HPDE6-E6E7 (cell line): ENCODE data around the gene SLX4IP.
A peak's percentile ranks its signal among the peaks of the same experiment; 100 is the strongest.

Experiments
- DNase-seq: peaks from one replicate; pipeline ENCODE4 v3.0.0; 2011; ENCODE audit warnings: missing footprints; ENCODE audit errors: extremely low spot score

The SLX4IP gene

DNA sequence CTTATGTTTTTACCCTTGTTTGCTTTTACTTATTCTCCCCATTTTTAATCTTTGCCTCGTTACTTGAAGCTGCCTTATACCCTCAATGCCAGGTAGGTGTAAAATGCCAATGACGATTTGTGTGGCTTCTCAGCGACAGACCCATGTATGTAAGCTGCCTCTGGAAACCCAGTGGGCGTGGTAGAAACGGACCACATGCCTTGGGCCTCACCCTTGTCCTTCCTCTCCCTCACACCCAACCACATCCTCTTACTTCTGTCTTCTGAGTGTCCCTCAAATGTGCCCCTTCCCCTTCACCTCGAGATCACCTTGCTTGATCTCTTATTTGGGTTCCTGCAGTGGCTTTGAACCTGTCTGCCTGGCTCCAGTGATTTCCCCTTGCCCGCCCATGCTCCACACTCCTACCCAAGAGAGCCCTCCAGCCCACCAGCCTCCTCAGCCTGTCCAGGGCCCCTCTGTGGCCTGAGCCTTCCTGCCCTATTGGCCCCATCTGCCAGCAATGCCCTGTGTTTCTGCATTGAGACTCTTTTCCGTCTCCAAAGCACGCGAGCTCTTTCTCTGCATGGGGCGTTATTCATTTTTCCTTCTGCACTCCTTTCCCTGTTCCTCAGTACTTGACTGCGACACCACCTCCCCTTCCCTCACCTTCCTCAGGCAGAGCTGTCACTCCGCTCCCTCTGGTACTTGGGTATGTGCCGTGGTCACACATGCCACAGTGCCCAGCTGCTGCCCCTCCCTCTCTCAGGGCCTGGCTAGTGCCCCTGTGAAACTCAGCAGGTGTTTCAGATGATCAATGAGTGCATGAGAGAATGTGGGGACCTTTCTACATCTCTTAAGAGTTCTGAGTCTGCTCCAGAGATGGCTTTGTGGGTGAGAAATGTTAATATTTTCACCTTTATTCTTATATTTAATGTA, 115.4 kb downstream of the SLX4IP start:
- no peak for DNase-seq

DNA sequence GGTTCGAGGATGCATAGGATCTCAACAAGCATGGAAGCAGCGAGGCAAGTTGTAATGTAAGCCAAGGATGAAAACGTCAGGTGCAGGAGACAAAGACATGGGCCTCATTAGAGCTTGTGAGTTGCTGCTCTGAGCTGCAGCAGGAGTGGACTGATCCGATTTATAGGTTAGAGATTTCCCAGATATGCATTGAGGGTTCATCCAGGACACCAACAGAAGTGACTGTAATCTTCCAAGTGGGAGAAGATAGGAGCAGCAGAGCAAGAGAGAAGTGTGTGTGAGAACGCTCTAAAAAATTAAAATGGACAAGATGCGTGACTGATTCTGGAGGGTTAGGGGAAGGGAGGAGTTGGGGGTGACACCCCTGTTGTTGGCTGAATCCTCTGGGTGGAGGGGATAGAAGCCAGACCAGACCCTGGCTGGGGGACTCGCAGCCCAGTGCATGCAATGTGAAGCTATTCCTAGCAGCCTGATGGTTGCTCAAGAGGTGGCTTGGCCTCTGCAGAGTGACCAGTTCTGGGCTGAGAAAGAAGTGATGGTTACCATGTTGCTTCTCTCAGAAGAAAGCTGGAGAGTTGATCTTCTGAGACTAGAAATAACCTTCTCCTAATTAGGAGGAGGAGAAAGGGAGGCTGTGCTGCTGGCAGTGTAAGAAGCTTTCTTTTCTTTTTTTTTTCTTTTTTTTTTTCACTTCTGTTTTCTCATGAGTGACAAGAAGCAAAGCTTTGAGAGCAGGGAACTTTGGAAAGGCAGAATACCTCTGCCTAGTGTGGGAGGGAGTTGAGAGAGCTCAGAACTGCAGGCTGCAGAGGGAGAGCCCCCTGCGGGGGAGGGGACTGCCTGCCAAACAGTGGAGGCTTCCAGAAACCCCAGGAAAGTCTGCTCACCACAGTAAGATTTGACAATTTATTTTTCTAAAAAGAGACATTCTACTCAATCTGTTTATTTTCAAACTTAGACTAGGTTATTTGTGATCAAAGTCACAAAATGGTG, 116.9 kb downstream of the SLX4IP start:
- DNase-seq: no peak

DNA sequence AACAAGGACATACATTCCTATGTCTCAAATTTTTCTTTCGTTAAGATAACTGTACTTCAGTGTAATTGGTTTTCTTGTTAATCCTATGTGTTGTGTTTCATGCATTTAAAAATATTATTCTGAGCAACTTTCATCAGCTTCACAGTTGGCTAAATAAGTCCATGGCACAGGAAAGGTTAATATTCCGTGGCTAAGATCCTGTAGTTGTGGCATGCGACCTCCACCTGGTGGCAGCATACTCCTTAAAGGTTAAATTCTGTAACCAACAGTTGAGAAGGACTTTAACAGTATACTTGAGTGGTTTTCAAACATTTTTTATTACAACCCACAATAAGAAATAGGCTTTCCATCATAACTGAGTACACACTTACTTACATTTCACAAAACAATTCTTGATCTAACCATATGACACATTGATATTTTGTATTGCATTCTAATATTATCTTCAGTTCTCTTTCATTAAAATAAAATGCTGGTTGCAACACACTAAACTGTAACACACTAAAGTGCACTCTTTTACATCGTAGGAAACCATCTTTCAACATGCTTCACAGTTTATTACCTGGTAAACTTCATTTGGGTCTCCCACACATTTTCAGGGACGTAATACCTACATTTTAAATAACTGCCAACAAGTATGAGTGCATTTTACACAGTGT, 118.3 kb downstream of the SLX4IP start:
- peak; percentile 56 for DNase-seq

DNA sequence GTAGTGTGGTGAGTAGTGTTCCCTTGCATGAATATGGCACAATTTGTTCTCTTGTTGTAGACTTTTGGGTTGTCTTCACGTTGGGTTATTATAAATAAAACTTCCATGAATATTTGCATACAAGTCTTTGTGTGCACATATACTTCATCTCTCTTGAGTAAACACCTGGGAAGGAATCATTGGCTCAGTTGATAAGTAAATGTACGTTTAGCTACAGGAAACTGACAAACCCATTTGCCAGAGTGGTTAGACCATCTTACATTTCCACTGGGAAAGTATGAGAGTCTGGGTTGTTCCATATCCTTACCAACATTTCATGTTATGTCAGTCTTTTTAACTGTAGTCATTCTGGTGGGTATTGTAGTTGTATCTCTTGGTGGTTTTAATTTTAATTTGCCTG, 119.2 kb downstream of the SLX4IP start:
- no peak for DNase-seq

DNA sequence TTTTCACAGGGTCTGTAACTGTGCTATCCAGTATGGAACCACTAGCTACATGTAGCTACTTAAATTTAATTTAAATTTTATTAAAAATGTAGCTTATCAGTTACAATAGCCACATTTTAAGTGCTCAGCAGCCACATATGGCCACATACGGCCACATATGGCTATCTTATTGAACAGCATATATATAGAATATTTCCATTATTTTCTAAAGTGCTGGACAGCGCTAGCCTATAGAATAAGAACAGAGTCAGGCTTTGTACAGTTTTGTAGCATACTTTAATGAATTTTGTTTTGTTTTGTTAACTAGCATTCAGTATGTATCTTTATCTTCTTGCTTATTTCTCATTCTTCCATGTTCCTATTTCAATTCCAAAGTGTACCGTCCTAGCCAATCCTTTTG, 120.3 kb downstream of the SLX4IP start:
- DNase-seq: no peak

DNA sequence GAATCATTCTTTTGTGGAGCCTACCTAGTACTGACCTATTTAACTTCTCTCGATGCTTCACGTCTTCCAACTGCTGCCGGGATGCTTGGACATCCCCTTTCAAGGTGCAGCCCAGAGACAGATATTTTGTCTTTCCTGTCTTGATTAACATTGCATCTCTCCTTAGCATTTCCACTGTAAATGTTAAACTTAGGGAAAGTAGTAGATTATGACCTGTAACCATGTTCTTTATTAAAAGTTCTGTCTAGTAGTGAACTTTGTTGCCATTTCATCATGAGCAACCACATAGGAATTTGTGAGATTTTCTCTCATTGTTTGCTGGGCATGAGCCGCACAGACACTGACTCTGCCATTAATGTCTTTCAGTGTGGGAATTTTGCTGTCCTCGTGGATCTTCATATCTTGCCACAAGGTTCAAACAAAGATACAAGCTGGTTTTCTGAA, 120.8 kb downstream of the SLX4IP start:
- no peak for DNase-seq

DNA sequence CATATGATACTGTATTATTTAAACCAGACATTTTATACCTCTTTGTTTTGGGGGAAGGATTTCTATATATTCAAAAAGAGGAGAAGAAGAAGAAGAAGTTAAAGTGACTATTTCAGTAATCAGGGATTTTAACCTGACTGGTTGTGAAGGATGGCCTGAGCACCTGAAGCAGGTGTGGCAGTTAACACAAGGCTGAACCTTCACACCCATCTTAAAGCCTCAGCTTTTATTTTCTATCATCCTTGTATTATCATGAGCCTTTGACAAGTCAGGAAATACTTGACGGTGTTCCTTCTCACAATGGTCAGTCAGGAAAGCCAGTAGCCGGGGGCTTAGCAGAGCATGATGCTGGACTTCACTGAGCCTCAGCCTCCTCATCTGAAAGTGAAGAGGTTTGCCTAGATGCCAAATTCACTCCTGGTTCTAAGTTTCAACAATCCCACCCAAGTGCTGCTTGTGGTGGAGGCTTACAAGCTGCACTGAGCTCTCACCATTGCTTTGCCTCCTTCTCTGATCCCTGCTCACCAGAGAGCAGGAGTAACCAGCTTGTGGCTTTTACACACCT, 121.5 kb downstream of the SLX4IP start:
- DNase-seq: no peak

DNA sequence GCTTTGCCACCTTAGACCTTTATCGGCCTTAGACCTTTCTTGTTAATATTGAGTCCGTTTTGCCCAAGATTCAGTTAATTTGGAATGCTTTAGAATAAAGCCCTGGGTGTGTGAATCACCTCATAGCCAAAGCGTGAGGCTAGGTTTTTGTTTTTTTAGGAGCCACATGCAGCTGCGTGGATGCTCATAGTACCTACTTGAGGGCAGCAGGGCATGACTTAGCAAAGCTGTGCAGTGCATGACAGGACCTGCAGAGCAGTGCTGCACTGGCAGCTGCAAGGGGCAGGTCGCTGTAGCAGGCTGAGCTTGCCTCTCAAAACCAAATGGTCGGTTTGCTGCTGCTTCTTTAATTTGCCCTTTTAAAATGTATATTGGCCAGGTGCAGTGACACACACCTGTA, 122.6 kb downstream of the SLX4IP start:
- peak; percentile 63 for DNase-seq

DNA sequence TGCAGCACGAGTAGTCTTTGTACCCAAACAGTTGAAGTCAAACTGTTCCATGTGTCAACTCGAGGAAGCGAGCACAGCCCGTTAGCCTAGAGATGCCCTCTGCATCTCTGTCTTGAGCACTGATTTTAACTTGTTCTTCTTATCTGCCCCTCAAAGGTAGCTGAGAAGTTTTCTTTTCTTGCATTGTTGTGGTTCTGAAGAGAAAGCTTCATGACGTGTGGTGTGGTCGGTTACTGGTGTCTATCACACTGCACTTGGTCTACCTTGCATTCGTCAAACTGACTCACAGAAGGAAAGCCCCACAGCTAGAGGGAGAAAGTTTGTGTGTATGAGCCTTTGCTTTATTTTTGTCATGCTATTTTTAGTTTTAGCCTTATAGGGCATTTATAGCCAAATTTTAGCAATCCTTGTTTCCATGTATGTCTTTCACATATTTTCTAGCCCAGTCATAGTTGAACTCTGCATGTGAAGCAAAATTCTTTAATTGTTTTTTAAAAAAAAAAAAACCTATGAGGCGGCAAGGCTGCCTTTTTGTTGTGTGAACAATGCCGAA, 123.6 kb downstream of the SLX4IP start:
- peak; percentile 63 for DNase-seq

DNA sequence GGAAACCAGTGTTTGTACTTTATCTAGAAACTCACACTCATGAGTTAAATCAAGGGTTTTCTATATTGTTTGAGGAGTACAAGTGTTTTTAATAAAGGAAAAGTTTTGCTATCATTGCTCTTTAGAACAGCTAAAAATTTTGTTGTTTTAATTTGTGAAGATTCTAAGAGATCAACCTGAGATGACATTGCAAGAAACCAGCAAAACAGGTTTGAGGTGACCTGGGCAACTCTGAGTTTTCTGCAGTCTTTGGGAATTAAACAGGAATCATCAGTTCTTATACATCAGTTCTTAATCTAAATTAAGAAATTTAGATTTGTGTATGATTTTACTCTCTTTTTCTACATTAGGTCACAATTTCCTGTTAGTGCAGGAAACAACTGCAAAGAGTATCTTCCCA, 124.2 kb downstream of the SLX4IP start:
- DNase-seq: no peak

DNA sequence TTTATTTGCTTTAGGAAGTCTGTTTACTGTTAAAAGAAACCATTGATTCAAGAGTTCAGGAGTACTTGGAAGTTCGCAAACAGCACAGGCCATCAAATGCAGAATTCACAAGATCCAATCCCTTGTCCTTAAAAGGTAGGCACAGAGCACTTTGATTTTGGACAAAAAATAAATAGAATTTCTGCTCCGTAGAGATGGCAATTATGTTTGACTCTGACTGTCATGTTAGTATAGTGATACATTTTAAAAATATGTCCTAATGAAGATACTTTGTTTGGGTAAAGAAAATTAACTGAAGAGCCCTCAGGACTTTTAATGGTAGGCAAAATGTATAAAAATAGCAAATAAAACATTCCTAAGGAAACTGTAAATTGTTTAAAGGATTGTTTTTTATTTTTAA, 125.6 kb downstream of the SLX4IP start:
- DNase-seq: no peak

DNA sequence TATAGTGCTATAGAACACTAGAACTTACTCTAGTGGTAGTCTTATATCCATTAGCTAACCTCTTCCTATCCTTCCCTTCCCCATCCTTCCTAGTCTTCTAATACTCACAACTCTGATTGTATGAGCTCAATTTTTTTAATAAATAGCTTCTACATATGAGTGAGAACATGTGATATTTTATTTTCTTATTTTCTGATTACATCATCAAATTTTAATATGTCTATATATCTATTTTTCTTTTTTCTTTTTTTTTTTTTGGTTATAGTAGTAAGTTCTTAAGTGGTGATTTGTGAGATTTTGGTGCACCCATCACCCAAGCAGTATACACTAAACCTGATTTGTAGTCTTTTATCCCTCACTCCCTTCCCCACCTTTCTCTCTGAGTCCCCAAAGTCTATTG, 126.2 kb downstream of the SLX4IP start:
- no peak for DNase-seq

DNA sequence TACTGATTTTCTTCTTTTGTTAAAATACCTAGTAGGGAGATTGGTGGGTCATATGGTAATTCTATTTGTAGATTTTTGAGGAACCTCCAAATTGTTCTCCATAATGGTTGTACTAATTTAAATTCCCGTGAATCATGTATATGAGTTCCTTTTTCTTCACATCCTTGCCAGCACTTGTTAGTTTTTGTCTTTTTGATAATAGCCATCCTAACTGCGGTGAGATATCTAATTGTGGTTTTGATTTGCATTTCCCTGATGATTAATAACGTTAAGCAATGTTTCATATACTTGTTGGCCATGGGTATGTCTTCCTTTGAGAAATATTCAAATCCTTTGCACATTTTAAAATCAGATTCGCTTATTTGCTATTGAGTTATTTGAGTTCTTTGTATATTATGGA, 127.8 kb downstream of the SLX4IP start:
- DNase-seq: no peak

DNA sequence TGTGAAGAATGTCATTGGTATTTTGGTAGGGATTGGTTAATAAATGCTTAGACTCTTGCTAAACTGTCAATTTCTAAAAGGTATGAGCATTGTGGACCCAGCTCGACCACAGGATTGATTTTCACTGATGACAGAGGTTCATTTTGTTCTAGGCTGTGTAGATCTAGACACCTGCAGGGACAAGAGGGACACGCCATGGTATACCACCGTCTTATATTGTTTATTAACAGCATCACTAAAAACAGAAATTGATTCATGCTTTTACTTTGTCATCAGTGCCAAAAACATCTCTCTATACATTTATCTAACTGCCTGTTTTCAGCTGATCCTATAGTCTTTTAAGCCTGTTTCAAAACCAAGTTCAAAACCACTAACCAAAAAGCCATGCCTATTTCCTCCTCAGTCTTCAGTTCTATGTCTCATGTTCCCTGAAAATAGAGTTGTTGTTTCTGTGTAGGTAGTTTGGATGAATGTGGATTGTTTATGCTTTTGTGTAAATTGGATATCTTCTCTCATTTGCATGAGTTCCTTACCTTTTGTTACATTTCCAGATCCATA, 128.9 kb downstream of the SLX4IP start:
- no peak for DNase-seq

DNA sequence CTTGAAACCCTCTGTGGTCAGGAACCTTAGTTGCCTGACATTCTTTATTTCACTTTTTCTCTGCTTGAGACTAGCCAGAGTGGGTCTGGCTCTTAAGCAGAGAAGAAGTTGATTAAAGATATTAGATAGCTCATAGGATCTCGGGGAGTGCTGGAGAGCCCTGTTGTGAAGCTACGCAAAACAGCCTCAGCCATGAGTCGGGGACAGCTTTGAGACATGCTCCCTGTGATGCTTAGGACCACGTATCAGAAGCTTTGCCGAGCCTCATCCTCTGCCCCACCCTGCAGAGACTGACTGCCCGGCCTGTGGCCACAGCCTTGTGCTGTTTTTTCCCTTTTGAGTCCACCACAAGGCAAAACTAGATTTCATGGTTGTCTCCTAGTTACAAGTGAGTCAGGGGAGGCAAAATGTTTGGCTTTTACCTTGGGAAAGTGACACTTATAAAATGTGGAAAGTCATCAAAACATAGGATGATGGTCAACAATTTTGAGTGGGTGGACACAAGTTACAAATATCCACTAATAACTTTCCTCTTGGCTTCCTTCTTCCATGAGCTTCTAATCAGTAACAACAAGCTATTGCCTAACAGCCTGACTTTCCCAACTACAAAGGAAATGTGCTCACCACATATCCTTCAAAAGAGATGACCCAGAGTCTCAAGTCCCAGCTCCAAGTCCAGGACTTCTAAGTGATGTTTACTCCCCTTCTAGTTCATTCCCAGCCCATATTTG, 130.3 kb downstream of the SLX4IP start:
- DNase-seq: no peak

DNA sequence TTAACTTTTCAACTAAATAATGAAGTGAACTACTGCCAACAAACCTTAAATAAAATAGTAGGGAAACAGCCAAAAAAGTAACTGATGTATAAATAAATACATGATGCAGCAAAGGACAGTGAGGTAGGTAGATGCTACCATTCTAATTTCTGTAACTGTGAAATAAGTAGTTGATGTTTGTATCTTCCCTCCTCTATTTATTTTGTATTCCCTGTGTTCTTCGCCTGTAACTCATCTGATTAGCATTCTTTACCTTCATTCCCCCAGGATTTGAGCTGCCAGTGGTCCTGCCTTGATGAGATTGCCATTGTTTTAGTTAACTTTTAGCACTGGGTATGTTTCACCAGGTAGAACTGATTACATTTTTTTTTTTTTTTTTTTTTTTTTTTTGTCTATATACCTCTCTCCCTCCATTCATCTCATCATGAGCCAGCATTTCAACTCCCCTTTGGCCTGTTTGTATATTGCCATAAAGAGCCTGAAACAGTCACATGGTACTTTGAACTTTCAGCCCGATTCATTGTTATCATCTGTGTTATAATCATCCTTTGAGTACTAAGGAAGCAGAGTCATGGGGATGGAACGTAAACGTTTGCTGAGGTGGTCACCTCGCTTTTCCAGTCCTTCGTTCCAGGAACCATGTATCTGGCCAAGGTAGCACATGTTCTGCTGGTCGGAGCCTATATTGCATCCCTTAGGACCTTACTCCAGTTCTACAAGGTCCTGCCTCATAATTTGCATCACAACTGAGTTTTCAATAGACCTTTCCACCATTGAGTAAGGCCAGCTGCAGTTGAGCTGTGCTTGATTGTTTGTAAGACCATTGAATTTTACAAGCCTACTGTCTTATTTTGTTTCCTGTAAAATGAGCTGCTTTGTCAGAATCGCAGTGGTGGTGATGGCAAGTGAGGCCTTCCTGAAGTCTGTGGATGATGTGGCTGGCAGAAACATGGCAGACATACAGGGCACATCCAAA, 131.1 kb downstream of the SLX4IP start:
- no peak for DNase-seq

DNA sequence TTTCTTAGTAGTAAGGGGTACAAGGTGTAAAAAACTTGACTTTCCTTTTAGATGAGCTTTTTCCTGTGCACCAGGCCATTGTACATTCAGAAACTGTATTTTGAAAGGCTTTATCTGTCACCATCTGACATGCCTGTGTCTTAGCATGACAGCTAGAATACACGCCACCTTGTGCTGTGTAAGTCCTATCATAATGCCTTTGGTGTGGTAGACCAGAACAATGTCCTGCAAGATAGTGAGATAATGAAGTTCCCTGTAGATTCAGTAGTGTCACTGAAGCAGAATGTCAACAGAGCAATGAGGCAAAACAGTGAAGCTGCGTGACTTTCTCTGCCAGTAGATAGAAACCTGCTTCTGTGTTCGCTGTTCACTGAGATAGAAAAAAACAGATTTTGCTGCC, 132.9 kb downstream of the SLX4IP start:
- DNase-seq: no peak

DNA sequence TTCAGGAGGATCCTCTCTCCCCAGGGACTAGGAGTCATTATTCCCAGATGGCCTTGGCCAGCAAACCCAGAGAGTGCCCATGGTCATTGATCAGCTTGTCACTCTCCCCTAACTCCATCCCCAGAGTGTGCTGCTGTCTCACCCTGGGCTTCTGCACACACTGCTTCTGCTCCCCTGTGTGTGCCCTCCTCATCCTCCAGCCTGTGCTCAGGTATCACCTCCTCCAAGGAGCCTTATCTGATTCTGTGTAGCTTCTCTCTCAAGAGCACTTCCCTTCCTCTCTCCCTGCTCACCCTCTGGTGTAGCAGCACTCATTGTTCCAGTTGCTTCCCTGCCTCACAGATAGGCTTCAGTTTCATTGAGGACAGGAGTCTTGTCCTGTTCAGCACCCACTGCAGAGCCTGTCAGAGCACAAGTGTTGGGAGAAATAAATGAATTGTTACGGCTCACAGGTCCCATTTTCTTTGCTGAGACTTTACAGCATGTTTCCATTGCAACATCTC, 136.3 kb downstream of the SLX4IP start:
- DNase-seq: no peak

DNA sequence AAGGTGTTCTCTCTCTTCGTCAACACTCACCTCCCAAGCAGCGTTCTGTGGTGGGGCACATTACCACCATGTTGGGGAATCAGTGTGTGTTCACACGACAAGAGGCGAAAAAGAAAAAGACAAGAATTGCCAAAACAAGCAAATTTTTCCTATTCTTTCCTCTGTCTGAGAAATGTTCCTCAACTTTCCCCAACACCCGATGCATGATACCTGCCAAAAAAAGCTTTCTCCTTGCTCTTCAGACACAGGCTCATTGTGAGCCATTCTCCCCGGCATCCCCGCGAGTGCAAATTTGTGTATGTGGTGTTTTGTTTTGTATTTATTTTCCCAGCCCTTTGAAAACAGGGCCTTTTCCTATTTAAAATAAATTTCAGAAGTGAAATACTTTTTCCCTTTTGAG, 137.7 kb downstream of the SLX4IP start:
- no peak for DNase-seq
